SU-DHL-6 (cell line): ENCODE measurements around the gene MLH3.

ENCODE experiments used
- H2AFZ ChIP-seq: fragments of 200-600 bp; sonication (generic); 2 replicates; pipeline ENCODE4 v1.6.1; 2014; ENCODE audit warnings: low read depth, mild to moderate bottlenecking, moderate library complexity, mixed read lengths, antibody characterized with exemption, low read length; ENCODE audit not compliant: severe bottlenecking
- H3F3A ChIP-seq: fragments of 200-600 bp; shearing (Covaris generic); 2 replicates; pipeline ENCODE4 v1.6.0; 2016; ENCODE audit warnings: antibody characterized with exemption, mild to moderate bottlenecking; ENCODE audit not compliant: insufficient read depth
- H3K27ac ChIP-seq: fragments of 200-600 bp; sonication (generic); 2 replicates; pipeline ENCODE4 v1.5.1; 2016; ENCODE audit warnings: low read depth, mild to moderate bottlenecking, low read length, moderate library complexity, mixed read lengths
- H3K27me3 ChIP-seq: fragments of 200-600 bp; sonication (generic), shearing (Covaris generic); 2 replicates; pipeline ENCODE4 v1.6.0; 2014; ENCODE audit warnings: mild to moderate bottlenecking, low read length
- H3K36me3 ChIP-seq: fragments of 200-600 bp; sonication (generic); 2 replicates; pipeline ENCODE4 v1.6.1; 2014; ENCODE audit warnings: mild to moderate bottlenecking, low read length, mixed read lengths
- H3K4me2 ChIP-seq: fragments of 300-600, 200-600 bp; shearing (Covaris generic), sonication (generic); 2 replicates; pipeline ENCODE4 v1.6.0; 2014; ENCODE audit warnings: low read length, low read depth, mild to moderate bottlenecking; ENCODE audit not compliant: poor library complexity, severe bottlenecking
- H3K4me3 ChIP-seq: fragments of 200-600 bp; sonication (generic); 2 replicates; pipeline ENCODE4 v1.5.1; 2014; ENCODE audit warnings: antibody characterized with exemption, low read length, mild to moderate bottlenecking, mixed read lengths; ENCODE audit not compliant: insufficient read depth, poor library complexity, severe bottlenecking
- H3K79me2 ChIP-seq: fragments of 200-600 bp; sonication (generic); 2 replicates; pipeline ENCODE4 v1.6.1; 2014; ENCODE audit warnings: mild to moderate bottlenecking, low read length, moderate library complexity; ENCODE audit not compliant: insufficient read depth
- H3K9ac ChIP-seq: fragments of 200-600 bp; sonication (generic); 2 replicates; pipeline ENCODE4 v1.7.0; 2014; ENCODE audit warnings: mild to moderate bottlenecking, low read length
- H3K9me2 ChIP-seq: fragments of 200-600 bp; sonication (generic); replicated peaks from 2 replicates; pipeline ENCODE4 v1.6.1; 2014; ENCODE audit warnings: low read length; ENCODE audit not compliant: insufficient read depth
- H3K9me3 ChIP-seq: fragments of 200-600 bp; sonication (generic); 2 replicates; pipeline ENCODE4 v1.6.1; 2014; ENCODE audit warnings: low read length, mixed read lengths; ENCODE audit not compliant: insufficient read depth
- H4K20me1 ChIP-seq: fragments of 200-600 bp; sonication (generic); 2 replicates; pipeline ENCODE4 v1.6.1; 2014; ENCODE audit warnings: low read depth, mild to moderate bottlenecking, antibody characterized with exemption, low read length, moderate library complexity, mixed read lengths
- CTCF ChIP-seq: fragments of 200-600 bp; sonication (generic); IDR thresholded peaks from one replicate; pipeline ENCODE4 v1.5.1; 2017; ENCODE audit warnings: antibody characterized with exemption, mild to moderate bottlenecking, low read length, moderate library complexity; ENCODE audit not compliant: insufficient read depth, poor library complexity, severe bottlenecking
- EZH2phosphoT487 ChIP-seq: fragments of 200-600 bp; sonication (generic), shearing (Covaris generic); conservative IDR thresholded peaks from 2 replicates; pipeline ENCODE4 v1.6.1; 2018; ENCODE audit warnings: mild to moderate bottlenecking, antibody characterized with exemption, low read length, moderate library complexity, mixed read lengths

Gene MLH3

DNA sequence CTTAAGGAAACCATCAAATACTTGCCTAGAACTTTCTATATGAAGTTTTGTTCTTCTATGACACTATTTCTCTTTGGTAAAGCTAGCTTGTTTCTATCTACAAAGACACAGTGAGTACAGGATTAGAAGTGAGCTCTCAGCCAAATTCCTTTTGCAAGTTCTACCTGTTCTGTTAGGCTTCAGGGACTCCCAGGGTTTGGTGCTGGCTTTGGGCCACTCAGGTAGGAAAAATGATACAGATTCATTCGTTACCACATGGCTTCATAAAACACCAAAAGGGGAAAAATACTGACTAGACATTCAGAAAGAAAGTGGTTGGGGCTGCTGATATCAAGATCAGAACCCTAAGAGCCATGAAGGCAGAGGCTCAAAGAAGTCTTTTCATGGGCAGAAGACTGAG, 32.0 kb upstream of the MLH3 start:
- H3K9me3 ChIP-seq = no peaks in the 10 kb centered on the region
- no peaks in the 10 kb centered on the region for H4K20me1 ChIP-seq
- no peaks in the 10 kb centered on the region for H3K27me3 ChIP-seq
- H3K9me2 ChIP-seq = no peaks in the 10 kb centered on the region
- no peak overlapping the region for H2AFZ ChIP-seq
- no peak for TF ChIP-seq CTCF
- TF ChIP-seq EZH2phosphoT487 = no peak
- no peaks in the 10 kb centered on the region for H3F3A ChIP-seq
- H3K4me3 ChIP-seq = no peak overlapping the region
- no peak overlapping the region for H3K4me2 ChIP-seq
- H3K36me3 ChIP-seq = peaks cover 3% of the 10 kb centered on the region
- no peaks in the 10 kb centered on the region for H3K79me2 ChIP-seq
- no peak overlapping the region for H3K9ac ChIP-seq
- no peak overlapping the region for H3K27ac ChIP-seq

- H3K27me3 ChIP-seq = no peaks in the 10 kb centered on the region
- no peaks in the 10 kb centered on the region for H3F3A ChIP-seq
- no peak overlapping the region for H2AFZ ChIP-seq
- no peak overlapping the region for H3K27ac ChIP-seq
- H3K4me3 ChIP-seq = no peak overlapping the region
- no peak overlapping the region for H3K4me2 ChIP-seq
- H3K9ac ChIP-seq = no peak overlapping the region
- H4K20me1 ChIP-seq = no peaks in the 10 kb centered on the region
- H3K9me2 ChIP-seq = no peaks in the 10 kb centered on the region
- no peaks in the 10 kb centered on the region for H3K9me3 ChIP-seq
- TF ChIP-seq CTCF (no peak), EZH2phosphoT487 (no peak)
- no peaks in the 10 kb centered on the region for H3K79me2 ChIP-seq
- peaks cover 3% of the 10 kb centered on the region; the same call in 1 of the 2 replicates for H3K36me3 ChIP-seq
These were observed 30.5 kb upstream of the MLH3 start for GRCh38 chr14:75081660-75082229.

DNA sequence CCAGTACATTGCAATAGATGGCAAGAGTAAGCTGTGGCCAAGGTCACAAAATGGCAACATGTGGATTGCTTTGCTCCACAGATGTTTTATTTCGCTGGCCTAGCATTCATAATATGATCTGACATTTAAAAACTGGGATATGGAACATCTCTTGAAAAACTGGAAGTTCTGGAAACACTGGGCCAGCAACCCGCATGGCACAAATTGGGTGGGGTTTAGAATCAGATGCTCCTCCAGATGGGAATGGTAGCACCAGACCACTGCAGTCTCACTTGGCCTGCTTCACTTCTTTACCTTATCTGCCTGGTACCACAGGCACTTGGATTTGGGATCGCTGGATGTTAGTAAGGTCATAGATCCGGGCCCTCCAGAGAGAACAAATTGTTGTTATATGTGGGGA, 28.3 kb upstream of the MLH3 start:
- Histone ChIP-seq H3K4me3 (no peak overlapping the region), H3K9me3 (no peaks in the 10 kb centered on the region), H3K27me3 (no peaks in the 10 kb centered on the region), H4K20me1 (no peaks in the 10 kb centered on the region), H3K4me2 (no peak overlapping the region), H3K79me2 (no peaks in the 10 kb centered on the region), H3K9ac (no peak overlapping the region), H3K36me3 (no peaks in the 10 kb centered on the region), H3F3A (no peaks in the 10 kb centered on the region), H2AFZ (no peak overlapping the region), H3K27ac (no peak overlapping the region), H3K9me2 (no peaks in the 10 kb centered on the region)
- TF ChIP-seq EZH2phosphoT487 (no peak), CTCF (no peak)
